HepG2 (cell line): Measurements from ENCODE around the gene TMEM47.

Experiments used
- E2F1 ChIP-seq: sonication (generic); formaldehyde crosslinking; IDR thresholded peaks from 2 replicates; pipeline ENCODE4 v1.5.0; 2020; ENCODE audit warnings: missing genetic modification reagents
- EP300 ChIP-seq, 3 experiments: sonication (generic) in 1 of 3; formaldehyde crosslinking in 1 of 3; IDR thresholded peaks; 2 replicates each; pipeline versions ENCODE4 v1.5.1 to v1.6.1; 2011 to 2020; ENCODE audit warnings: low read depth in 2 of 3, low read length in 2 of 3, borderline replicate concordance in 1 of 3, improper control_type of control experiment in 1 of 3, mild to moderate bottlenecking in 1 of 3, missing genetic modification reagents in 1 of 3, moderate library complexity in 1 of 3
- EZH2 ChIP-seq: conservative IDR thresholded peaks from 2 replicates; pipeline ENCODE4 v1.6.1; 2012; ENCODE audit warnings: mild to moderate bottlenecking, low read depth, low read length, moderate library complexity
- TCF12 ChIP-seq, 2 experiments: fragments of 450-650 bp in 1 of 2; sonication (generic) in 1 of 2; formaldehyde crosslinking in 1 of 2; IDR thresholded peaks; 2 replicates each; pipeline versions ENCODE4 v1.6.1 to v1.8.0; 2017 to 2022; ENCODE audit warnings: antibody characterized with exemption in 1 of 2, mild to moderate bottlenecking in 1 of 2, missing genetic modification reagents in 1 of 2, moderate library complexity in 1 of 2
- THYN1 ChIP-seq: sonication (generic); formaldehyde crosslinking; IDR thresholded peaks from 2 replicates; pipeline ENCODE4 v1.8.1; 2023; ENCODE audit warnings: low read depth, mild to moderate bottlenecking, moderate library complexity, missing genetic modification reagents, borderline replicate concordance
- ZNF460 ChIP-seq: sonication (generic); formaldehyde crosslinking; IDR thresholded peaks from 2 replicates; pipeline ENCODE4 v1.5.1; 2020; ENCODE audit warnings: missing genetic modification reagents, mild to moderate bottlenecking, borderline replicate concordance
- ZNF746 ChIP-seq: sonication (generic); formaldehyde crosslinking; IDR thresholded peaks from 2 replicates; pipeline ENCODE4 v1.8.0; 2022; ENCODE audit warnings: mild to moderate bottlenecking, missing genetic modification reagents
- ZNF766 ChIP-seq: sonication (generic); formaldehyde crosslinking; IDR thresholded peaks from 2 replicates; pipeline ENCODE4 v1.5.0; 2020; ENCODE audit warnings: missing genetic modification reagents, borderline replicate concordance
- TF ChIP-seq, protein P1 (sequence below): sonication (generic); formaldehyde crosslinking; IDR thresholded peaks from 2 replicates; pipeline ENCODE4 v1.4.0; 2020; ENCODE audit warnings: missing genetic modification reagents, borderline replicate concordance
- TF ChIP-seq, protein P2 (sequence below): sonication (generic); formaldehyde crosslinking; IDR thresholded peaks from 2 replicates; pipeline ENCODE4 v1.5.0; 2020; ENCODE audit warnings: mild to moderate bottlenecking, missing genetic modification reagents, moderate library complexity

DNA sequence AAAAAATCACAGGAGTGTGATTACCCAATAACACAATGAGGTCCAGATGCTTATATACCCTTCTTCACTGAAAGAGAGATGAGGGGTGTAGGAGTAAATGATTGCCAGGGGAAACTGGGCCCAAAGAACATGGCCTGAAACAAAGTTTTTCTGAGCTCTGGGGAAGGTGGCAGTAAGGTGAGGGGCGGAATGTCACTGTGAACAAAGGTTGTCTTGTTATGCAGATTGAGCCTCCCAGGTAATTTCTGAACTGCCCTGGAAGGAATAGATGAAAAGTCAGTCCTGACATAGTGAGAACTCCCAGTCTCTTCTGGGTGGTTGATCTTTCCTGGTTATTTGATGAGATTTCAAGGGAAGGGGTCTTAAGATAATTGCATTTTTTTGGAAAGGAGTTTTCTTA, 2.5 kb upstream of the TMEM47 start:
- TF ChIP-seq ZNF746 (CRISPR knock-in tag) (no peak), EP300 (IDR thresholded peaks at IDR 0.05; ENCODE audit: low read depth in 2 of 2, low read length in 2 of 2) (no peak), EP300 (CRISPR knock-in tag; IDR thresholded peaks at IDR 0.05; ENCODE audit: borderline replicate concordance) (no peak), THYN1 (CRISPR knock-in tag) (no peak), EZH2 (no peak), ZNF766 (no peak), ZNF460 (CRISPR knock-in tag) (no peak), E2F1 (no peak), TCF12 (IDR thresholded peaks at IDR 0.05) (no peak), TCF12 (CRISPR knock-in tag; IDR thresholded peaks at IDR 0.05) (no peak)
- TF ChIP-seq, protein P1, sequence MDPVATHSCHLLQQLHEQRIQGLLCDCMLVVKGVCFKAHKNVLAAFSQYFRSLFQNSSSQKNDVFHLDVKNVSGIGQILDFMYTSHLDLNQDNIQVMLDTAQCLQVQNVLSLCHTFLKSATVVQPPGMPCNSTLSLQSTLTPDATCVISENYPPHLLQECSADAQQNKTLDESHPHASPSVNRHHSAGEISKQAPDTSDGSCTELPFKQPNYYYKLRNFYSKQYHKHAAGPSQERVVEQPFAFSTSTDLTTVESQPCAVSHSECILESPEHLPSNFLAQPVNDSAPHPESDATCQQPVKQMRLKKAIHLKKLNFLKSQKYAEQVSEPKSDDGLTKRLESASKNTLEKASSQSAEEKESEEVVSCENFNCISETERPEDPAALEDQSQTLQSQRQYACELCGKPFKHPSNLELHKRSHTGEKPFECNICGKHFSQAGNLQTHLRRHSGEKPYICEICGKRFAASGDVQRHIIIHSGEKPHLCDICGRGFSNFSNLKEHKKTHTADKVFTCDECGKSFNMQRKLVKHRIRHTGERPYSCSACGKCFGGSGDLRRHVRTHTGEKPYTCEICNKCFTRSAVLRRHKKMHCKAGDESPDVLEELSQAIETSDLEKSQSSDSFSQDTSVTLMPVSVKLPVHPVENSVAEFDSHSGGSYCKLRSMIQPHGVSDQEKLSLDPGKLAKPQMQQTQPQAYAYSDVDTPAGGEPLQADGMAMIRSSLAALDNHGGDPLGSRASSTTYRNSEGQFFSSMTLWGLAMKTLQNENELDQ (CRISPR knock-in tag) = no peak
- TF ChIP-seq, protein P2, sequence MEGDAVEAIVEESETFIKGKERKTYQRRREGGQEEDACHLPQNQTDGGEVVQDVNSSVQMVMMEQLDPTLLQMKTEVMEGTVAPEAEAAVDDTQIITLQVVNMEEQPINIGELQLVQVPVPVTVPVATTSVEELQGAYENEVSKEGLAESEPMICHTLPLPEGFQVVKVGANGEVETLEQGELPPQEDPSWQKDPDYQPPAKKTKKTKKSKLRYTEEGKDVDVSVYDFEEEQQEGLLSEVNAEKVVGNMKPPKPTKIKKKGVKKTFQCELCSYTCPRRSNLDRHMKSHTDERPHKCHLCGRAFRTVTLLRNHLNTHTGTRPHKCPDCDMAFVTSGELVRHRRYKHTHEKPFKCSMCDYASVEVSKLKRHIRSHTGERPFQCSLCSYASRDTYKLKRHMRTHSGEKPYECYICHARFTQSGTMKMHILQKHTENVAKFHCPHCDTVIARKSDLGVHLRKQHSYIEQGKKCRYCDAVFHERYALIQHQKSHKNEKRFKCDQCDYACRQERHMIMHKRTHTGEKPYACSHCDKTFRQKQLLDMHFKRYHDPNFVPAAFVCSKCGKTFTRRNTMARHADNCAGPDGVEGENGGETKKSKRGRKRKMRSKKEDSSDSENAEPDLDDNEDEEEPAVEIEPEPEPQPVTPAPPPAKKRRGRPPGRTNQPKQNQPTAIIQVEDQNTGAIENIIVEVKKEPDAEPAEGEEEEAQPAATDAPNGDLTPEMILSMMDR (CRISPR knock-in tag) = no peak
